ENCODE results near the gene CD74.

DNA sequence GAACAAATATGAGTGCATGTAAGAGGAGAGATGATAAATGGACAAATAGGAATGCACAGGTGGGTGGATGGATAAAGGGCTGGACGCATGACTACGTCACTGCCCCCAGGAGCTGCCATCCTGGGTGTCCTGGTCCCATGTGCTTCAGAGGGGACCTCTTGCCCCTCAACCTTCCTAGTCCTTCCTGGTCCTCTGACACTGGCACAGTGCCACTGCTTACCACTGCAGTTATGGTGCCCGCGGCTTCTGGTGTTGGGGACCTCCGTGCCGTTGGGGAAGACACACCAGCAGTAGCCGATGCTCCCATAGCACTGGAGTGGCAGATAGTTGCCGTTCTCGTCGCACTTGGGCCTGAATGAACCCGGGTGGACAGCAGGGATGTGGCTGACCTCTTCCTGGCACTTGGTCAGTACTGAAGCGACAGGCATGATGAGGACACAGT, 9.8 kb downstream of the CD74 start:
- TF ChIP-seq, protein P1, sequence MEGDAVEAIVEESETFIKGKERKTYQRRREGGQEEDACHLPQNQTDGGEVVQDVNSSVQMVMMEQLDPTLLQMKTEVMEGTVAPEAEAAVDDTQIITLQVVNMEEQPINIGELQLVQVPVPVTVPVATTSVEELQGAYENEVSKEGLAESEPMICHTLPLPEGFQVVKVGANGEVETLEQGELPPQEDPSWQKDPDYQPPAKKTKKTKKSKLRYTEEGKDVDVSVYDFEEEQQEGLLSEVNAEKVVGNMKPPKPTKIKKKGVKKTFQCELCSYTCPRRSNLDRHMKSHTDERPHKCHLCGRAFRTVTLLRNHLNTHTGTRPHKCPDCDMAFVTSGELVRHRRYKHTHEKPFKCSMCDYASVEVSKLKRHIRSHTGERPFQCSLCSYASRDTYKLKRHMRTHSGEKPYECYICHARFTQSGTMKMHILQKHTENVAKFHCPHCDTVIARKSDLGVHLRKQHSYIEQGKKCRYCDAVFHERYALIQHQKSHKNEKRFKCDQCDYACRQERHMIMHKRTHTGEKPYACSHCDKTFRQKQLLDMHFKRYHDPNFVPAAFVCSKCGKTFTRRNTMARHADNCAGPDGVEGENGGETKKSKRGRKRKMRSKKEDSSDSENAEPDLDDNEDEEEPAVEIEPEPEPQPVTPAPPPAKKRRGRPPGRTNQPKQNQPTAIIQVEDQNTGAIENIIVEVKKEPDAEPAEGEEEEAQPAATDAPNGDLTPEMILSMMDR (conservative IDR thresholded peaks at IDR 0.05 in 1 of 2, IDR thresholded peaks at IDR 0.05 in 1 of 2; ENCODE audit: extremely low read depth in 1 of 2, insufficient read depth in 1 of 2, low read depth in 1 of 2, low read length in 2 of 2), result no peak
- TF ChIP-seq EZH2 (IDR thresholded peaks at IDR 0.05; ENCODE audit: borderline replicate concordance, low read length), result no peak
